Ureter (tissue), 1 donor: ENCODE results near the gene TEN1. TPM values are rescaled to one million over a fixed set of nuclear protein-coding genes. Genes with fewer than 3 reads are reported as not detected.
A peak's percentile ranks its signal among the peaks of the same experiment; 100 is the strongest.
"Not testable (repeated sequence)": the region's sequence is repeated elsewhere in the genome, so short reads cannot be mapped to it uniquely, and the experiment has no call there.

Experiments
- DNase-seq: peaks from one replicate; pipeline ENCODE4 v3.0.0-alpha.2; 2020; ENCODE audit warnings: low spot score
- total RNA-seq: library from RNA; stranded (reverse); gene quantifications from one replicate; pipeline ENCODE4 v1.2.4, GENCODE V29; 2023
- donor health status: DM: yes; HTN: yes; CAD: no.

TEN1 gene, protein sequence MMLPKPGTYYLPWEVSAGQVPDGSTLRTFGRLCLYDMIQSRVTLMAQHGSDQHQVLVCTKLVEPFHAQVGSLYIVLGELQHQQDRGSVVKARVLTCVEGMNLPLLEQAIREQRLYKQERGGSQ
- total RNA-seq = 23.6 TPM

DNA sequence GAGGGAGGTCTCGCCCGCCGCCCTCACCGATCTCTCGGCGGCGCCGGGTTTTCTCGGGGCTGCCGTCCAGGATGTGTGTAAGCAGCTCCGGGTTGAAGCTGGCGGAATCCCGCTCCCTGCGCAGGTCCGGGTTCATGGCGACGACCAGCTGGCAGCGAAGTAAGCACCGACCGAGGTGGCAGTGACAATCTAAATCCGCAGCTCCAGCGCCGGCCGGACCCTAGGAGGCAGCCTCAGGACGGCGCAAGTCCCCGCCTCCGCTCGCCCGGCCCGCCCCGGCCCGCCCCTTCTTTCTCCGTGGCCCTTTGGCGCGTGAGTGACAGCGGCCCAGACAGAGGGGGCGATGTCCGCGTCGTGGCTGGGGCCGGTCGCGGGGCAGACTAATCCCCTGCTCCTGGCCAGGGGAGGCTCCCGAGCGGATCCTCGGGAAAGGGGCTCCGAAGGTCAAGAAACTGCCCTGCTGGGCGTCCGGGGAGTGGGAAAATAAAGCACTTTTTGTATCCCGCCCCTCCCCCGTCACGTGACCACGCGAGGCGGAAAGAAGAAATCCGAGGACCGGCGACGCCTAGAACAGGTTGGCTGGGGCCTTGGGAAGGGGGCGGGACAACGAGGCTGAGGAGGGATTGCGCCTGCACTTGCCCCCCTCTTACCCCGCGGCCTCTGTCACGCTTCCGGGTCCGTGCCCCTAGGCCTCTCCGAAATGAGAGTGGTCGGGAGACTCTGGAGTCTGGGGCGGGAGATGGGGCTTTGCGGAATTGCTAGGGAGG, at the start of gene TEN1, which contains the start of gene ACOX1:
TSS of gene TEN1 (plus strand) at position 303 of the 767 bp plus-strand sequence. CDS start 6,953 bp downstream, outside the sequence.
TSS of gene ACOX1 (minus strand) at position 229 of the 767 bp plus-strand sequence. CDS start at position 136, 93 bp downstream.
- peak; percentile 99 for DNase-seq

DNA sequence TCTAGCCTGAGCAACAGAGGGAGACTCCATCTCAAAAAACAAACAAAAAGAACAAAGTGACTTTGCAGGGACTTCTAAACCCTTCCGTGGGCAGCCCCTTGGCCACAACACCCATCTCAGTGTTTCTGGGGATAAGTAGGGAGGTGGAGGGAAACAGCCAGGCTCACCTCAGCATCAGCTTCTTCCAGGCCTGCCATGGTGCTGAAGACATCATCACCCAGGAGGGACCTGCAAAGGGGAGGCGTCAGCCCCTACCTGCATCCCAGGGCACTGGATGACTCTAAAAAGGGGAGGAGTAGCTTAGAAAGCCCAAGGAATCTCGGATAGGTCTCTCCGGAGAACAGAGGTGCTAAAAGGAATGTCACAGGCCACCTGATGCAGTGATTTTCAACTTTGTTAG, 48.0 kb upstream of the TEN1 start:
- no peak for DNase-seq

DNA sequence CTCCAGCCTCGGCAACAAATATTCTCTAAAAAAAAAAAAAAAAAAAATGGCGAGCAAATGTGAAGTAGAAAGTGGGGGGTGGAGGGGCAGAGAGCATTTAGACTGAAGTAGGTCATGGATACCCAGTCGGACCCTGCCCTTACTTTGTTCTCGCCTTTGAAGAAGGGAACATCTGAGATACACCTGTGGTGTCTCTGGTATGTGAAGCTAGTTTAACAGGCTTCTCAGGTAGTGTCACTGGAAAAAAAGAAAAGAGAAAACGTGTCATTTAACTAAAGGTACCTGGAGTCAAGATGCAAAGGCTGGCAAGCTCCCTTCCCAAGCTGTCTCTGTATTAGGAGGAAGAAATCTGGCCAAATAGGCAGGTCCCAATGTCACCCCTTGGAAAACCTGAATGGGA, 46.2 kb upstream of the TEN1 start:
- DNase-seq = no peak

DNA sequence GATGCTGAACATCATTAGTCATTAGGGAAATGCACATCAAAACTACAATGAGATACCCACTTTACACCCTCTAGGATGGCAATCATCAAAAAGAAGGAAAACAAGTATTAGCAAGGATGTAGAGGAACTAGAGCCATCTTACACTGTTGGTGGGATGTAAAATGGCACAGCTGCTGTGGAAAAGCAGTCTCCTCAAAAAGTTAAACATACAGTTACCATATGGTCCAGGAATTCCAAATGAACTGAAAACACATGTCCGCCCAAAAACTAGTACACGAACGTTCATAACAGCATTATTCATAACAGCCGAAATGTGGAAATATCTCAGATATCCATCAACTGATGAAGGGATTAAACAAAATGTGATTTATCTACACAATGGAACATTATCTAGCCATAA, 45.2 kb upstream of the TEN1 start:
- DNase-seq = no peak

DNA sequence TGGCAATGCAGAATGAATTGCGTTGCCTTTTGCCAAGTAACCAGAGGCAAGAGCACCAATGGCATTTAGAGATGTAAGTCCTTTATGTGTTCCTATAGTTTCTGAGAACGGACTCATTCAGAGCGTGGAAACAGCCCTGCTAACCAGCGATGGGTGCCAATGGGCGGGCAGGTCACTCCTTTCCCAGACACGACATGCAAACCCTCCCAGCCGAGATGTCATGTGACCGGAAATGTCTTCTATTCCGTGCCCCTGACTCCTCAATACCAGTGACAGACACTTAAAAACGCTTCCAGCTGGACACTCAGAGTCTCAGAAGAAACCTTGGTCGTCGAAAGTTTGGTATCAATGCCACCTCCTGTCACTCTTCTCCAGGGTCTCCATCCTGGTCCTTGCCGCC, 41.4 kb upstream of the TEN1 start:
- DNase-seq = no peak

DNA sequence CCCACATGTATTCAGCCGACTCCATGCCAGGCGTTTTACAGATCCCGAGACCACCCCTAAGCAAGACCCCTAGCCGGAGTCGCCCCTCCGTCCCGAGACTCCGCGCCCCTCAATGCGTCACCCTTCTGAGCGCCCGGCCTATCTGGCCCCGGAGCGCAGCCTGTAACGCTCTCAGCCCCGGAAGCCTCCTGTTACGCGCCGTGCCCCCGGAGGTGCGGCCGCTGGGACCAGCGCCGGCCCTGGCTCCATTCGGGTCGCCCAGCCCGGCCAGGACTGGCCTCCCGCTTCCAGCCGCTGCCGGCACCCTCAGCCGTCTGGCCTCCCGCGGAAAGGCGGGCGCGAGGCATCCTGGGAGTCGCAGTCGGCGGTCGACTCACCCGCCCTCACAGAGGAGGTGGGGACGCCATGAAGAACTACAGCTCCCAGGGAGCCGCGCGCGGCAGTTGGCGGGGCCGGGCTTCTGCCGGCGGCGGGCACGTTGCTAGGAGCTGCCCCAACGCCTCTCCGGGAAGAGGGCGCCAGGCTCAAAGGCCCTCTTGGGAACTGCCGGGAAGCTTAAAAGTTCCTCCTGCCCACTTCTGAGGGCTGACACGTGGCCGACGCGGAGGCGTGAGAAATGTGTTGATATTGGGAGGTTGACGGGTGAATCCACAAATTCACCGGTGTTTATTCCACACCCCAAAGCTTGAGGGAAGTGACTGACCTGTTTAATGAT, 38.2 kb upstream of the TEN1 start, which contains the start of gene FBF1:
TSS of gene FBF1 (minus strand) at position 316 of the 715 bp plus-strand sequence. CDS start 2,893 bp downstream, outside the sequence.
- peak; percentile 94 for DNase-seq

DNA sequence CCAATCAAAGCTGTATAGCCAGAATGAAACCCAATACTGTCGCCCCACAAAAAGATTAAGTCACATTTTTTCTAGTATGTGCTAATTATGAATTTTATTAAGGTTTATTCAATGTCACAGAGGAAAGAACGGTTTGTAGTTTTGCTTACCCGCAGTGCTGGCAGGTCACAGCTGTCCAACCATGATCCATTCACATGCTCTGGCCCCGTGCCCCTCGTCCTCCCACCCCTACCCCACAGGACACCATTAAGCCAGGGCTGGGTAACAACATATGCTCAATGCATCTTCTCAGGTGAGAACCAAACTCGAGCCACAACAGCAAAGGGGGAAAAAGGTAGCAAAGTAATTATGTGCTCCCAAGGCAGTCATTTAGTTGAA, 37.6 kb upstream of the TEN1 start:
- DNase-seq = no peak

DNA sequence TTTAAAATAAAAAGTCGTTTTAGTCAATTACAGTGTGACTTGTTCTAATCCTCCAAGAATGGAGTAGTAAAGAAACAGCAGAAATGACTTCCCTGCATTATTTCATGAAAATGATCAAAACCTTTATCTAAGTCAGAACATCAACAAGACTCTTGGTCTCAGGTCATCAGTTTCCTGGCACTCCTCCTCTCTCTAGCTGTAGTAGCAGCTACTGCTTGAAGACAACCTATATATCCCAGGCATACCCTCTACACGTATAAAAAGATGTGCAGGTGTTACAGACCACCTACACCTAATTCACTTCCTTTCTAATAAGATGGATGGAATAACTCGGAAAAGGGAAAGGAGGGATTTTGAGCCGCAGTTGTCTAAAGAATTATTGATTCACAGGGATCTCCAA, 36.6 kb upstream of the TEN1 start:
- no peak for DNase-seq

DNA sequence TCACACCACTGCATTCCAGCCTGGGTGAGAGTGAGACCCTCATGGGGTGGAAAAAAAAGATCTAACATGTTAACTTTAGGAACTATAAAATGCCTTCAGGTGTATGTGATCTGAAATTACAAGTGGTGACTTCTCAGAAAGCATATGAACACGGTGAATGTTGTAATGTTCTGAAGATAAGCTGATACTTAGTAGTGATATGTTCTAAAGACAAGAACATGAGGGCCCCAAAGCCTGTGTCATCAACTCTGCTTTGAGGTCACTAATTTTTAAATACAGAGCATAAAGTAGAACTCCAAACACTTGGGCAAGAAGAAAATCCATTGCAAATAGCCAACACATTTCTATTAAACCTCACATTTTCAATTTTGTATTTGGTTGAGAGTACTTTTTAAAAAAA, 35.5 kb upstream of the TEN1 start:
- DNase-seq = no peak

DNA sequence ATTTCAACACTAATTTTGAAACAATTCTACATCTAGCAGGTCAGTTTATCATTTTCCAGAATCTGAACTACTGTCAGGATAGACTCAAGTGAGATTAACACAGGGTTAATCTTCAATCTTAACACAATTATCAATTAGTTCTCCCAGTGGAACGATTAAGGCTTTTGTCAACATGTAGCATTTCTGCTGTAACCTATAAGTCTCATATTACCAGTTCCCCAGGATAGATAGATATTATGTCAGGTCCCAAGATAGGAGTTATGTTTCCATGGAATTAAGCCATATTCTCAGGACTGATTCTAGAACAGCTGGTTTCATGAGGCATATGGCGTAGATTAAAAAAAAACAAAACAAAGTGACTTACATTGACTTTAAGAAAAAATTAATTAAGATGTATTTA, 33.8 kb upstream of the TEN1 start:
- no peak for DNase-seq

DNA sequence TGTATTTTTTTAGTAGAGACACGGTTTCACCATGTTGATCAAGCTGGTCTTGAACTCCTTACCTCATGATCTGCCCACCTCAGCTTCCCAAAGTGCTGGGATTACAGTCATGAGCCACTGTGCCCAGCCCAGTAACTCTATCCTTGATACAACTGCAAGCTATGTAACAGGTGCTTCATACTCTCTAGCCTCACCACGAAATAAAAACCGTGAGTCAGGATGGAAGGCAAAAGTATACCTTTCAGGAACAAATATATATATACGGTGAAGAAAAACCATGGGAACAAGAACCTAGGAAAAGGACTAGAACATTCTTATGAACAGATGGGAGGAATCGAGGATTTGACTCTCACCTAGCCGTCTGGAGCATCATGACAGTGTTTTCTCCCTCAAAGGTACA, 28.6 kb upstream of the TEN1 start:
- no peak for DNase-seq

DNA sequence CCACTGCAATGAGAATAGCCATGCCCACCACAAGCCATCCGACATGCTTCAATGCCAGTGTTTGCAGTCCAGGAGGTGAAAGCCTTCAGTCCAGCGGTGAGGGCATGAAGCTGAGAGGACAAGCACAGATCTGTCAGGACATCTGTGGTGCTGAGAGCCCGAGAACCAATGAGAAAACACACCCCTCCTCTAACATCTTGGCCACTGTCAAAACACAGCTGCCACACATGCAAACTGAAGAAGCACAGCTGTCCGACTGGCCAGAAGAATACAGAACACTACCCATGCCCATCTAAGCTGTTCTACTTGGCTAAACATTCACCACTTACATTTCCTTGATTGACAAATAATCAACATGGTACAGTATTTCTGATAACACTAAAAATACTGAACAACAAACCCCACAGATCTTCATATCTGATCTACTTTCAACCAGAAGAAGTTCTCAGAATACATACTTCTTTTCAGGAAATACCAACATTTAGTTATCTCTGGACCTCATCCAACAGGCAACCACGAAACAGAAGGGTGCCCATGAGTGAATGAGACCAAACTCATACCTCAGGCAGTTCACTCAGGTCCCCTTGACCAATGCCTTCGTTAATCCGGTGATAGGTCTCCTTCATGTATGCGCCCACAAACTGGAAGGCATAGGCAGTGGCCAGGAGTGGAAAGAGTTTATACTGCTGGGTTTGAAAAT, 28.0 kb upstream of the TEN1 start:
- no peak for DNase-seq

DNA sequence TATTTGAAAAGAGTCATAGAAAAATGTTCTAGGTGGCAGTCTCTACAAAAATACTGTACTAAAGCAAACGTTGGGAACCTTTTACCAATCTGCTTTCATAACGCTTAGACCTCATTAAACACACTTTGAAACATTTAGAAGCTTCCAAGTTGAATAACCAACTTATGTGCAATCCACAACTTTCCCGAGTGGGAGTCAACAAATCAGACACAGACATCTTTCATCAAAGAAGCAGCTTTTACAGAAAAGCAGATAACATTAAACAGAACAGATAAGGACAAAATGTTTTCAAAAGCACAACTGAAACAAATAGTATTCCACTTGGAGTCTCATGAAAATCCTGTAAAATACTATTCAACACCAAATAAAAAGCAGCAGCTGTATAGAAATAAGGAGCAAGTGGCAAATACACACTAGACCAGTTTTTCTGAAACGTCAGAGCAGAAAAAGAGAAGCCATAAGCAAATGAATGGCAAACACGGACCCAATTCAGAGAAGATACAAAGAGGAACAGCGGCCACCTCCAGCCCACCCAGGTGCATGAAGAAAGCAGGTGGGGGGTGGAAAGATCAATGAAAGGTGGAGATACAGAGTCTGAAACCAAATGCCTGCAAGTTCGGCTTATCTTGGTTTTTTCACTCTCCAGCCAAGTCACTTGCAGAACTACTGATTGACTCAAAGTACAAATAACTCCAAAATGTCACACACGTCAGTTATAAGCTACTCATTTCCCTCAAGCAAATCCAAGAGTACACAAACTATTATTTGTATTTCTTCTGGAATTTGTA, 19.8 kb upstream of the TEN1 start:
- no peak for DNase-seq

DNA sequence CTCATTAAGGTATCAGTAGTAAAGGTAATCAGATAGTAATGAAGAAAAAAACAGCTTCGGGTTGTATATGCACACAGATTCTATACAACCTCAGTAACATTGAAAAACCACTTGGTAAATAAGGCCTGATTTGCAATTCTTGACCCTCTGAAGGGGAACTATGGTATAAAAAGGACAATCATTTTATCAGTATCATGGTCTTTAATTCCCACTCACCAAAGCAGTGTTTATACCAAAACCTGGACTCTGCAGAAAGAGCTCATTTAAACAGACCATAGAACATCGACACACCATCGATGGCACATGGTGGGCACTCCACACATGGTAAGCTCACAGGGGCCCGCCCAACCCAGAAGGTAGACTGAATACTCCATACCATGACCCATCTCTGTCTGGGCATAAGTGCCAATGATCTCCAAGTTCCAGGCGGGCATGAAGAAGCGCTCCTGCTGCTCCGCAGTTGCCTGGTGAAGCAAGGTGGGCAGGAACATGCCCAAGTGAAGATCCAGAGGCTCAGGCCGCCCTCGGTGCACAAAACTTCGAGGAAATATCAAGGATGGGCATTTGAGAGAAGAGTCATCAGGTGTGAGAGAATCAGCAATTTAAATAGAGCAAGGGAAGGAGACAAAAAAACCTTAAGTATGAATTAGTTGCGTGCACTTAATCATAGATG, 19.1 kb upstream of the TEN1 start:
- DNase-seq = no peak

DNA sequence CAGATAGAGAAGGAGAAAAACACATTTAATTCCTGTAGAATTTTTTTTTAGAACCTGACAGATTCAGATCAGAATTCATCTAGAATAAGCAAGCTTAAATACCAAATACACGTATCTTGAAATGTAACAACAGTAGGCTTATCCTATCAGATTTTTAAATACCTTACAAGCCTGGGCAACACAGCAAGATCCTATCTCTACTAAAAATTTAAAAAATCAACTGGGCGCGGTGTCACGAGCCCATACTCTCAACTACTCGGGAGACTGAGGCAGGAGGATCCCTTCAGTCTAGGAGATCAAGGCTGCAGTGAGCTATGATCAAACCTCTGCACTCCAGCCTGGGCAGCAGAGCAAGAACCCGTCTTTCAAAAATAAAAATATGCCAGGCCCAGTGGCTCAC, 13.6 kb upstream of the TEN1 start:
- no peak for DNase-seq

DNA sequence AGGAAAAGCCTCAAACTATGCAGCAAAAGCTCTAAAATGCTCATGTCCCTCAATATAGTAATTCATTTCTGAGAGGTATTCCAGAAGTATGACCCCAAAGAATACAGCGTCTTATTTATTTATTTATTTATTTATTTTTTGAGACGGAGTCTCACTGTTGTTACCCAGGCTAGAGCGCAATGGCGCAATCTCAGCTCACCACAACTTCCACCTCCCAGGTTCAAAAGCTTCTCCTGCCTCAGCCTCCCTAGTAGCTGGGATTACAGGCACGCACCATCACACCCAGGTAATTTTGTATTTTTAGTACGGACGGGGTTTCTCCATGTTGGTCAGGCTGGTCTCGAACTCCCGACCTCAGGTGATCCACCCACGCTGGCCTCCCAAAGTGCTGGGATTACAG, 10.0 kb upstream of the TEN1 start:
- DNase-seq = not testable (repeated sequence)

DNA sequence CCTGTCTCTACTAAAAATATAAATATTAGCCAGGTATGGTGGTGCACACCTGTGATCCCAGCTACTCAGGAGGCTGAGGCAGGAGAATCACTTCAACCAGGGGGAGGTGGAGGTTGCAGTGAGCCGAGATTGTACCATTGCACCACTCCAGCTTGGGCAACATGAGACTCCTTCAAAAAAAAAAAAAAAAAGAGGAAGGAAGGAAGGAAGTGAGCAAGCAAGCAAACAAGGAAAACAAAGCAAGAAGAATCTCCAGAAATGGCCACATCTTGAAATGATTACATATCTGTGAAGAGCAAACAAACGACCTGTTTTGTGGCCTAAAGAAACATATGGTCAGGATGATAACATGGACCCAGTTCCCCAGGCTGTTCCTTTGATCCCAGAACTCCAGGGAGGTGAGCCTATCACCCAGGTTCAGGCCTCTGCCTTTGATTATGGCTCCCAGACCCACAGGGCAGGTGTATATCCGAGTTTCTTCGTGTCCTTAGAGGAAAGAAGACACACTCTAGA, 9.0 kb upstream of the TEN1 start:
- DNase-seq = no peak

DNA sequence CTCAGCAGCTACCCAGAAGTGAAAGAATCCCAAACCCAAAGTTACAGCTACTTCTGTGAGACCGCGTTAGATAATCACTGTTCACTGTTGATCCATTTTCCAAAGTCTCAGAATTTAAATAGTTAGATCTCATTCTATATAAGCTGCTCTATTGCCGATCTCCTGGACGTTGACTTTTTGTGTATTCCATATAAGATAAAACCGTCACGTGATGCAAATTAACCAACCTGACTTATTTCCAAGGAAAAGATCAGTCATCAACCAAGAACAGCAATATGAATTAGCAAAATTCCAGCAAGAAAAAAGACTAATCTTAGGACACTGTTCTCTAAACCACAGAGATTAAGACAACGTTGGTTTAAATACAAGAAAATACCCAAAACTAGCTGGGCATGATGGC, 8.4 kb upstream of the TEN1 start:
- DNase-seq = no peak

DNA sequence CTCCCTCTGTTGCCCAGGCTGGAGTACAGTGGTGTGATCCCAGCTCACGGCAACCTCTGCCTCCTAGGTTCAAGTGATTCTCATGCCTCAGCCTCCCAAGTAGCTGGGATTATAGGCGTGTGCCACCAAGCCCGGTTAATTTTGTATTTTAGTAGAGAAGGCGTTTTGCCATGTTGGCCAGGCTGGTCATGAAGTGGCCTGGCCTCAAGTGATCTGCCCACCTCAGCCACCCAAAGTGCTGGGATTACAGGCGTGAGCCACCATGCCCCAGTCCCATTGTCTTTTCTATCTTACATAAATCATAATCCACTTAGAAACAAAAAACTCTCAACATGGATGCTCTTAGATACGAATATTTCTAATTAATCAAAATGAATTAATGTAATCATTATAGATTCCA, 3.9 kb upstream of the TEN1 start:
- not testable (repeated sequence) for DNase-seq

DNA sequence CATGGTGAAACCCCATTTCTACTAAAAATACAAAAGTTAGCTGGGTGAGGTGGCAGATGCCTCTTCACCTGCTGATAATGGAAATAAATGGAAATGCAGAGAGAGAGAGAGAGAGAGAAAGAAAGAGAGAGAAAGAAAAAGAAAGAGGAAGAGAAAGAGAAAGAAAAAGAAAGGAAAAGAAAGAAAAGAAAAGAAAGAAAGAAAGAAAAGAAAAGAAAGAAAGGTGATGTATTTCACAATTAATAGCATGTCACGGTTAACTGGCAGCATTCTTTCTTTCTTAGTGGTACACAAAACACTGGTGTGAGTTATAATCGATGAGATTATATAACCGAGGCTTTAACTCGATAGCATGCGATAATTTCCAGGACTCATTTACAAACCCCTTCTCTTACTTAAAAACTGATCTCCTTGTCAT, 3.3 kb upstream of the TEN1 start:
- DNase-seq = no peak
